ENCODE data around the gene SPEG. TPM values are rescaled to one million over a fixed set of nuclear protein-coding genes. Genes with fewer than 3 reads are reported as not detected.
A peak's percentile ranks its signal among the peaks of the same experiment; 100 is the strongest.

Gene SPEG
- total and polyA plus RNA-seq, 2 of the 13 experiments (the other 11 are each of a cell fraction or from before 2014, with no cell fraction given), result 0.18 to 0.24 TPM

DNA sequence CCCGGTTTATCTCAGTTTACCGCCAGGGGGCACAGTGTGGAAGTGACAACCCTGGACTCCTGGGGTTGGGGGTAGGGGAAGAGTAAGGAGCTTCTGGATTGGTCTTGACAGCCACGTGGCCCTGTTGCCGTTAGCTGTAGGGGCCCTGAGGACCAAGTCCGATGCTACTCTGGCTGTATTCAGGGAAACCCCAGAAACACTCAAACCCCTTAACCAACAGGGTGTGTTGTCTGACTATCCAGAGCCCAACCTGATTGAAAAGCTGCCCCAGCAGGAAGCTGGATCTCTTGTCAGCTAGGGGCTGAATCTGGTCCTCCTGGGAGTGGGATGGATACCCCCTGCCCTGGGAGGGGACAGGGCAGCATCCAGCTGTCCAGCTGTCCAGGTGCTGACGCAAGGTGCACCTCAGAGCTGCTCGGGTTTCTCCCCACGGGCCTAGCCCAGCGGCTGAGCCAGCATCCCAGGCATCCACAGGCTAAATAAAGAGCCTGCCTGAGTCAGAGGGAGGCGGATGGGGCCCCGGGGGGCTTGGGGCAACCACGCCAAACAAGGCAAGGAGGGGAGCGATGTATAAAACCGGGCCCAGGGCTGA, 61.0 kb downstream of the SPEG start (continued):
- TF ChIP-seq, protein P1, sequence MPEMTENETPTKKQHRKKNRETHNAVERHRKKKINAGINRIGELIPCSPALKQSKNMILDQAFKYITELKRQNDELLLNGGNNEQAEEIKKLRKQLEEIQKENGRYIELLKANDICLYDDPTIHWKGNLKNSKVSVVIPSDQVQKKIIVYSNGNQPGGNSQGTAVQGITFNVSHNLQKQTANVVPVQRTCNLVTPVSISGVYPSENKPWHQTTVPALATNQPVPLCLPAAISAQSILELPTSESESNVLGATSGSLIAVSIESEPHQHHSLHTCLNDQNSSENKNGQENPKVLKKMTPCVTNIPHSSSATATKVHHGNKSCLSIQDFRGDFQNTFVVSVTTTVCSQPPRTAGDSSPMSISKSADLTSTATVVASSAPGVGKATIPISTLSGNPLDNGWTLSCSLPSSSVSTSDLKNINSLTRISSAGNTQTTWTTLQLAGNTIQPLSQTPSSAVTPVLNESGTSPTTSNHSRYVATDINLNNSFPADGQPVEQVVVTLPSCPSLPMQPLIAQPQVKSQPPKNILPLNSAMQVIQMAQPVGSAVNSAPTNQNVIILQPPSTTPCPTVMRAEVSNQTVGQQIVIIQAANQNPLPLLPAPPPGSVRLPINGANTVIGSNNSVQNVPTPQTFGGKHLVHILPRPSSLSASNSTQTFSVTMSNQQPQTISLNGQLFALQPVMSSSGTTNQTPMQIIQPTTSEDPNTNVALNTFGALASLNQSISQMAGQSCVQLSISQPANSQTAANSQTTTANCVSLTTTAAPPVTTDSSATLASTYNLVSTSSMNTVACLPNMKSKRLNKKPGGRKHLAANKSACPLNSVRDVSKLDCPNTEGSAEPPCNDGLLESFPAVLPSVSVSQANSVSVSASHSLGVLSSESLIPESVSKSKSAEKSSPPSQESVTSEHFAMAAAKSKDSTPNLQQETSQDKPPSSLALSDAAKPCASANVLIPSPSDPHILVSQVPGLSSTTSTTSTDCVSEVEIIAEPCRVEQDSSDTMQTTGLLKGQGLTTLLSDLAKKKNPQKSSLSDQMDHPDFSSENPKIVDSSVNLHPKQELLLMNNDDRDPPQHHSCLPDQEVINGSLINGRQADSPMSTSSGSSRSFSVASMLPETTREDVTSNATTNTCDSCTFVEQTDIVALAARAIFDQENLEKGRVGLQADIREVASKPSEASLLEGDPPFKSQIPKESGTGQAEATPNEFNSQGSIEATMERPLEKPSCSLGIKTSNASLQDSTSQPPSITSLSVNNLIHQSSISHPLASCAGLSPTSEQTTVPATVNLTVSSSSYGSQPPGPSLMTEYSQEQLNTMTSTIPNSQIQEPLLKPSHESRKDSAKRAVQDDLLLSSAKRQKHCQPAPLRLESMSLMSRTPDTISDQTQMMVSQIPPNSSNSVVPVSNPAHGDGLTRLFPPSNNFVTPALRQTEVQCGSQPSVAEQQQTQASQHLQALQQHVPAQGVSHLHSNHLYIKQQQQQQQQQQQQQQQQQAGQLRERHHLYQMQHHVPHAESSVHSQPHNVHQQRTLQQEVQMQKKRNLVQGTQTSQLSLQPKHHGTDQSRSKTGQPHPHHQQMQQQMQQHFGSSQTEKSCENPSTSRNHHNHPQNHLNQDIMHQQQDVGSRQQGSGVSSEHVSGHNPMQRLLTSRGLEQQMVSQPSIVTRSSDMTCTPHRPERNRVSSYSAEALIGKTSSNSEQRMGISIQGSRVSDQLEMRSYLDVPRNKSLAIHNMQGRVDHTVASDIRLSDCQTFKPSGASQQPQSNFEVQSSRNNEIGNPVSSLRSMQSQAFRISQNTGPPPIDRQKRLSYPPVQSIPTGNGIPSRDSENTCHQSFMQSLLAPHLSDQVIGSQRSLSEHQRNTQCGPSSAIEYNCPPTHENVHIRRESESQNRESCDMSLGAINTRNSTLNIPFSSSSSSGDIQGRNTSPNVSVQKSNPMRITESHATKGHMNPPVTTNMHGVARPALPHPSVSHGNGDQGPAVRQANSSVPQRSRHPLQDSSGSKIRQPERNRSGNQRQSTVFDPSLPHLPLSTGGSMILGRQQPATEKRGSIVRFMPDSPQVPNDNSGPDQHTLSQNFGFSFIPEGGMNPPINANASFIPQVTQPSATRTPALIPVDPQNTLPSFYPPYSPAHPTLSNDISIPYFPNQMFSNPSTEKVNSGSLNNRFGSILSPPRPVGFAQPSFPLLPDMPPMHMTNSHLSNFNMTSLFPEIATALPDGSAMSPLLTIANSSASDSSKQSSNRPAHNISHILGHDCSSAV (CRISPR knock-in tag; IDR thresholded peaks at IDR 0.05; ENCODE audit: borderline replicate concordance), result no peak
- TF ChIP-seq PLRG1 (conservative IDR thresholded peaks at IDR 0.05), result no peak
- TF ChIP-seq, protein P2, sequence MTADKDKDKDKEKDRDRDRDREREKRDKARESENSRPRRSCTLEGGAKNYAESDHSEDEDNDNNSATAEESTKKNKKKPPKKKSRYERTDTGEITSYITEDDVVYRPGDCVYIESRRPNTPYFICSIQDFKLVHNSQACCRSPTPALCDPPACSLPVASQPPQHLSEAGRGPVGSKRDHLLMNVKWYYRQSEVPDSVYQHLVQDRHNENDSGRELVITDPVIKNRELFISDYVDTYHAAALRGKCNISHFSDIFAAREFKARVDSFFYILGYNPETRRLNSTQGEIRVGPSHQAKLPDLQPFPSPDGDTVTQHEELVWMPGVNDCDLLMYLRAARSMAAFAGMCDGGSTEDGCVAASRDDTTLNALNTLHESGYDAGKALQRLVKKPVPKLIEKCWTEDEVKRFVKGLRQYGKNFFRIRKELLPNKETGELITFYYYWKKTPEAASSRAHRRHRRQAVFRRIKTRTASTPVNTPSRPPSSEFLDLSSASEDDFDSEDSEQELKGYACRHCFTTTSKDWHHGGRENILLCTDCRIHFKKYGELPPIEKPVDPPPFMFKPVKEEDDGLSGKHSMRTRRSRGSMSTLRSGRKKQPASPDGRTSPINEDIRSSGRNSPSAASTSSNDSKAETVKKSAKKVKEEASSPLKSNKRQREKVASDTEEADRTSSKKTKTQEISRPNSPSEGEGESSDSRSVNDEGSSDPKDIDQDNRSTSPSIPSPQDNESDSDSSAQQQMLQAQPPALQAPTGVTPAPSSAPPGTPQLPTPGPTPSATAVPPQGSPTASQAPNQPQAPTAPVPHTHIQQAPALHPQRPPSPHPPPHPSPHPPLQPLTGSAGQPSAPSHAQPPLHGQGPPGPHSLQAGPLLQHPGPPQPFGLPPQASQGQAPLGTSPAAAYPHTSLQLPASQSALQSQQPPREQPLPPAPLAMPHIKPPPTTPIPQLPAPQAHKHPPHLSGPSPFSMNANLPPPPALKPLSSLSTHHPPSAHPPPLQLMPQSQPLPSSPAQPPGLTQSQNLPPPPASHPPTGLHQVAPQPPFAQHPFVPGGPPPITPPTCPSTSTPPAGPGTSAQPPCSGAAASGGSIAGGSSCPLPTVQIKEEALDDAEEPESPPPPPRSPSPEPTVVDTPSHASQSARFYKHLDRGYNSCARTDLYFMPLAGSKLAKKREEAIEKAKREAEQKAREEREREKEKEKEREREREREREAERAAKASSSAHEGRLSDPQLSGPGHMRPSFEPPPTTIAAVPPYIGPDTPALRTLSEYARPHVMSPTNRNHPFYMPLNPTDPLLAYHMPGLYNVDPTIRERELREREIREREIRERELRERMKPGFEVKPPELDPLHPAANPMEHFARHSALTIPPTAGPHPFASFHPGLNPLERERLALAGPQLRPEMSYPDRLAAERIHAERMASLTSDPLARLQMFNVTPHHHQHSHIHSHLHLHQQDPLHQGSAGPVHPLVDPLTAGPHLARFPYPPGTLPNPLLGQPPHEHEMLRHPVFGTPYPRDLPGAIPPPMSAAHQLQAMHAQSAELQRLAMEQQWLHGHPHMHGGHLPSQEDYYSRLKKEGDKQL (CRISPR knock-in tag; IDR thresholded peaks at IDR 0.05; ENCODE audit: low read depth), result no peak
- TF ChIP-seq, protein P3, sequence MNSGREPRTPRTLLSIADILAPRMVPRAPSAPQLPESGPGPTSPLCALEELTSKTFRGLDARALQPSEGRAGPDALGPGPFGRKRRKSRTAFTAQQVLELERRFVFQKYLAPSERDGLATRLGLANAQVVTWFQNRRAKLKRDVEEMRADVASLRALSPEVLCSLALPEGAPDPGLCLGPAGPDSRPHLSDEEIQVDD (CRISPR knock-in tag; IDR thresholded peaks at IDR 0.05; ENCODE audit: borderline replicate concordance), result no peak
- TF ChIP-seq ZNF605 (CRISPR knock-in tag; IDR thresholded peaks at IDR 0.05), result no peak
- no peak for TF ChIP-seq TOPORS (CRISPR knock-in tag; IDR thresholded peaks at IDR 0.05)
- TF ChIP-seq ZSCAN30 (CRISPR knock-in tag; IDR thresholded peaks at IDR 0.05), result no peak
- no peak for TF ChIP-seq EEA1 (CRISPR knock-in tag; IDR thresholded peaks at IDR 0.05; ENCODE audit: borderline replicate concordance)
- TF ChIP-seq REPIN1 (CRISPR knock-in tag; IDR thresholded peaks at IDR 0.05; ENCODE audit: borderline replicate concordance, low read depth), result no peak
- 0 out of 2 replicates have a peak, but pooled peaks have one; percentile 58 for TF ChIP-seq ZNF556 (CRISPR knock-in tag; IDR thresholded peaks at IDR 0.05; ENCODE audit: borderline replicate concordance)
- TF ChIP-seq ZNF138 (CRISPR knock-in tag; IDR thresholded peaks at IDR 0.05; ENCODE audit: low read depth), result no peak
- TF ChIP-seq, protein P4, sequence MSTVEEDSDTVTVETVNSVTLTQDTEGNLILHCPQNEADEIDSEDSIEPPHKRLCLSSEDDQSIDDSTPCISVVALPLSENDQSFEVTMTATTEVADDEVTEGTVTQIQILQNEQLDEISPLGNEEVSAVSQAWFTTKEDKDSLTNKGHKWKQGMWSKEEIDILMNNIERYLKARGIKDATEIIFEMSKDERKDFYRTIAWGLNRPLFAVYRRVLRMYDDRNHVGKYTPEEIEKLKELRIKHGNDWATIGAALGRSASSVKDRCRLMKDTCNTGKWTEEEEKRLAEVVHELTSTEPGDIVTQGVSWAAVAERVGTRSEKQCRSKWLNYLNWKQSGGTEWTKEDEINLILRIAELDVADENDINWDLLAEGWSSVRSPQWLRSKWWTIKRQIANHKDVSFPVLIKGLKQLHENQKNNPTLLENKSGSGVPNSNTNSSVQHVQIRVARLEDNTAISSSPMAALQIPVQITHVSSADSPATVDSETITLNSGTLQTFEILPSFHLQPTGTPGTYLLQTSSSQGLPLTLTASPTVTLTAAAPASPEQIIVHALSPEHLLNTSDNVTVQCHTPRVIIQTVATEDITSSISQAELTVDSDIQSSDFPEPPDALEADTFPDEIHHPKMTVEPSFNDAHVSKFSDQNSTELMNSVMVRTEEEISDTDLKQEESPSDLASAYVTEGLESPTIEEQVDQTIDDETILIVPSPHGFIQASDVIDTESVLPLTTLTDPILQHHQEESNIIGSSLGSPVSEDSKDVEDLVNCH (CRISPR knock-in tag; IDR thresholded peaks at IDR 0.05), result no peak
